Sigmoid colon (tissue), 4 donors: ENCODE data around the gene FXYD7.
A peak's percentile ranks its signal among the peaks of the same experiment; 100 is the strongest.

Experiments used
- CTCF ChIP-seq, 4 experiments: fragments of 450-650 bp in 3 of 4; fragments of 200-600 bp in 1 of 4; IDR thresholded peaks; one replicate each; pipeline ENCODE4 v1.5.1; 2016 to 2019; ENCODE audit warnings: antibody characterized with exemption in 4 of 4, mild to moderate bottlenecking in 3 of 4, moderate library complexity in 2 of 4
- EP300 ChIP-seq, 4 donors: sonication (generic); formaldehyde crosslinking; IDR thresholded peaks; one replicate each; pipeline ENCODE4 v1.6.1; 2017; ENCODE audit warnings: antibody characterized with exemption in 4 of 4
- POLR2A ChIP-seq, 2 donors: fragments of 450-650 bp; IDR thresholded peaks; one replicate each; pipeline ENCODE4 v1.6.1; 2016; ENCODE audit warnings: antibody characterized with exemption in 2 of 2, mild to moderate bottlenecking in 2 of 2, moderate library complexity in 2 of 2

- TF ChIP-seq CTCF (IDR thresholded peaks at IDR 0.05), result peak; percentile 86 to 96 (median 94)
- no peak for TF ChIP-seq EP300 (IDR thresholded peaks at IDR 0.05)
- peak in 1 of 2 donors; percentile 56 for TF ChIP-seq POLR2A (IDR thresholded peaks at IDR 0.05)
These were observed 28.5 kb upstream of the FXYD7 start for GRCh38 chr19:35114353-35115176.
